Measurements from ENCODE around the gene UBE2F.
"Not testable (repeated sequence)": the region's sequence is repeated elsewhere in the genome, so short reads cannot be mapped to it uniquely, and the experiment has no call there.

UBE2F gene

GRCh38 chr2:237946423-237946822 is 20.4 kb upstream of the UBE2F start:
- DNase-seq (ENCODE audit: low read depth), result no peak

GRCh38 chr2:237951354-237951753 is 15.5 kb upstream of the UBE2F start:
- not testable (repeated sequence) for DNase-seq (ENCODE audit: low read depth)

- no peak for DNase-seq (ENCODE audit: low read depth)
Measured at GRCh38 chr2:237951878-237952277, 14.9 kb upstream of the UBE2F start.

GRCh38 chr2:237952851-237953250 is 14.0 kb upstream of the UBE2F start:
- no peak for DNase-seq (ENCODE audit: low read depth)

- DNase-seq (ENCODE audit: low read depth), result no peak
Measured at GRCh38 chr2:237955640-237956401, 11.0 kb upstream of the UBE2F start.

GRCh38 chr2:237956402-237956736 is 10.4 kb upstream of the UBE2F start:
- no peak for DNase-seq (ENCODE audit: low read depth)

GRCh38 chr2:237961637-237962036 is 5.2 kb upstream of the UBE2F start:
- no peak for DNase-seq (ENCODE audit: low read depth)

GRCh38 chr2:237962432-237963084 is 4.3 kb upstream of the UBE2F start:
- no peak for DNase-seq (ENCODE audit: low read depth)

- DNase-seq (ENCODE audit: low read depth), result not testable (repeated sequence)
Measured at GRCh38 chr2:237963490-237963991, 3.3 kb upstream of the UBE2F start.

- DNase-seq (ENCODE audit: low read depth), result no peak
Measured at GRCh38 chr2:237964194-237964577, 2.6 kb upstream of the UBE2F start.

- peak; percentile 53 for DNase-seq (ENCODE audit: low read depth)
Measured at GRCh38 chr2:237964578-237965404, 2.0 kb upstream of the UBE2F start.

- DNase-seq (ENCODE audit: low read depth), result not testable (repeated sequence)
Measured at GRCh38 chr2:237965844-237966243, 970 bp upstream of the UBE2F start.

- DNase-seq (ENCODE audit: low read depth), result no peak
Measured at GRCh38 chr2:237966250-237966564, 607 bp upstream of the UBE2F start.

GRCh38 chr2:237967463-237967951 is 693 bp downstream of the UBE2F start:
- DNase-seq (ENCODE audit: low read depth), result no peak

- DNase-seq (ENCODE audit: low read depth), result no peak
Measured at GRCh38 chr2:237968048-237968862, 1.4 kb downstream of the UBE2F start.

GRCh38 chr2:237971661-237972060 is 4.8 kb downstream of the UBE2F start:
- no peak for DNase-seq (ENCODE audit: low read depth)

- DNase-seq (ENCODE audit: low read depth), result no peak
Measured at GRCh38 chr2:237972211-237972610, 5.4 kb downstream of the UBE2F start.

GRCh38 chr2:237972936-237973335 is 6.1 kb downstream of the UBE2F start:
- no peak for DNase-seq (ENCODE audit: low read depth)

GRCh38 chr2:237977380-237977779 is 10.6 kb downstream of the UBE2F start:
- no peak for DNase-seq (ENCODE audit: low read depth)

- no peak for DNase-seq (ENCODE audit: low read depth)
Measured at GRCh38 chr2:237978058-237978712, 11.4 kb downstream of the UBE2F start.

- DNase-seq (ENCODE audit: low read depth), result no peak
Measured at GRCh38 chr2:237979331-237979730, 12.5 kb downstream of the UBE2F start.
